Erythroblast (primary cell): ENCODE results near the gene CIB1.

Experiments used
- DNase-seq, 2 experiments: peaks; one replicate each; lab custom pipeline; 2025; lab: John Stamatoyannopoulos, UW
- GATA1 ChIP-seq: IDR thresholded peaks from 2 replicates; pipeline ENCODE4 v1.6.1; 2011; ENCODE audit warnings: low read depth, mild to moderate bottlenecking, control low read depth, low read length, moderate library complexity
- POLR2A ChIP-seq: IDR thresholded peaks from 2 replicates; pipeline ENCODE4 v1.6.1; 2011; ENCODE audit warnings: mild to moderate bottlenecking, low read length

Gene CIB1

GRCh38 chr15:90231028-90232017 is 2.4 kb downstream of the CIB1 start:
- no peak for DNase-seq
- no peak for TF ChIP-seq POLR2A

GRCh38 chr15:90230610-90231009 is 3.1 kb downstream of the CIB1 start:
- no peak for TF ChIP-seq POLR2A
- TF ChIP-seq GATA1 = no peak
- DNase-seq = no peak

- no peak for DNase-seq
- TF ChIP-seq GATA1 = no peak
- TF ChIP-seq POLR2A = no peak
Observed at GRCh38 chr15:90230071-90230494, 3.7 kb downstream of the CIB1 start.

GRCh38 chr15:90228960-90229359 is 4.8 kb downstream of the CIB1 start:
- no peak for DNase-seq
- TF ChIP-seq POLR2A (no peak), GATA1 (no peak)

DNA sequence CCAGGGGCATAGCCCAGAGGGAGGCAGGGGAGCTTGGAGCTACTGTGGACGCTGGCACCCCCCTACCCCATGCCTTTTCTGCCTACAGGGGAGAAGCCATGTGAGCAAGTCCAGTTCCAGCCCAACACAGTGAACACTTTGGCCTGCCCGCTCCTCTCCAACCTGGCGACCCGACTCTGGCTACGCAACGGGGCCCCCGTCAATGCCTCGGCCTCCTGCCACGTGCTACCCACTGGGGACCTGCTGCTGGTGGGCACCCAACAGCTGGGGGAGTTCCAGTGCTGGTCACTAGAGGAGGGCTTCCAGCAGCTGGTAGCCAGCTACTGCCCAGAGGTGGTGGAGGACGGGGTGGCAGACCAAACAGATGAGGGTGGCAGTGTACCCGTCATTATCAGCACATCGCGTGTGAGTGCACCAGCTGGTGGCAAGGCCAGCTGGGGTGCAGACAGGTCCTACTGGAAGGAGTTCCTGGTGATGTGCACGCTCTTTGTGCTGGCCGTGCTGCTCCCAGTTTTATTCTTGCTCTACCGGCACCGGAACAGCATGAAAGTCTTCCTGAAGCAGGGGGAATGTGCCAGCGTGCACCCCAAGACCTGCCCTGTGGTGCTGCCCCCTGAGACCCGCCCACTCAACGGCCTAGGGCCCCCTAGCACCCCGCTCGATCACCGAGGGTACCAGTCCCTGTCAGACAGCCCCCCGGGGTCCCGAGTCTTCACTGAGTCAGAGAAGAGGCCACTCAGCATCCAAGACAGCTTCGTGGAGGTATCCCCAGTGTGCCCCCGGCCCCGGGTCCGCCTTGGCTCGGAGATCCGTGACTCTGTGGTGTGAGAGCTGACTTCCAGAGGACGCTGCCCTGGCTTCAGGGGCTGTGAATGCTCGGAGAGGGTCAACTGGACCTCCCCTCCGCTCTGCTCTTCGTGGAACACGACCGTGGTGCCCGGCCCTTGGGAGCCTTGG is 5.6 kb downstream of the CIB1 start:
- TF ChIP-seq POLR2A = no peak
- no peak for TF ChIP-seq GATA1
- DNase-seq = no peak

GRCh38 chr15:90227336-90227735 is 6.4 kb downstream of the CIB1 start:
- TF ChIP-seq GATA1 (no peak), POLR2A (no peak)
- DNase-seq = no peak

- TF ChIP-seq POLR2A (no peak), GATA1 (no peak)
- no peak for DNase-seq
Observed at GRCh38 chr15:90225504-90226234, 8.1 kb downstream of the CIB1 start.

DNA sequence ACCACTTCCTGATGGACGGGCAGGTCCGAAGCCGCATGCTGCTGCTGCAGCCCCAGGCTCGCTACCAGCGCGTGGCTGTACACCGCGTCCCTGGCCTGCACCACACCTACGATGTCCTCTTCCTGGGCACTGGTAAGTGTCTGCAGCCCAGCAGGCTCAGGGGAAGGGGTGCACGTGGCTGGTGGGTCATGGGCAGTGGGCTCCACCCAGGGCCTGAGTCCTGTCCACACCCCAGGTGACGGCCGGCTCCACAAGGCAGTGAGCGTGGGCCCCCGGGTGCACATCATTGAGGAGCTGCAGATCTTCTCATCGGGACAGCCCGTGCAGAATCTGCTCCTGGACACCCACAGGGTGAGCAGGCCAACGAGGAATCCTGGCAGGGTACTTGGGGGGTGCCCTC is 8.7 kb downstream of the CIB1 start:
- TF ChIP-seq GATA1 (no peak), POLR2A (no peak)

GRCh38 chr15:90223441-90224165 is 10.1 kb downstream of the CIB1 start:
- no peak for TF ChIP-seq GATA1
- TF ChIP-seq POLR2A = no peak
- no peak for DNase-seq

More for the DNA sequence above, 8.7 kb downstream of the CIB1 start:
- no peak for DNase-seq

DNA sequence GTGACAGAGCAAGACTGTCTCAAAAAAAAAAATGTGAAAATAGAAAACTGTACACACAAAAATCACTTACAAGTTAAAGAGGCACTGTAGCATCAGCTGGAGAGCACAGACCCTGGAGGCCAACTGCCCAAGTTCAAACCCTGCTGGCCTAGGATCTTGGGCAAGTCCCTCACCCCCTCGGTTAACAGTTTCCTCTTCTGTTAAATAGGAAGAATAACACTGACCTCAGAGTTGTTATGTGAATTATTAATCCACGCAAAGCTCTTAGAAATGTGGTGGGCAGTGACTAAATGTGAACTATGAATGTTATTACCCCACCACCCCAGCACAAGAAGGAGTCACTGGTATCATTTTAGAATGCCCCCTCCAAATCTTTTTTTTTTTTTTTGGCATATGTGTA is 11.2 kb downstream of the CIB1 start:
- no peak for TF ChIP-seq POLR2A
- no peak for TF ChIP-seq GATA1
- DNase-seq = no peak

- peak; percentile 77 to 84 for DNase-seq
- TF ChIP-seq GATA1 = no peak
- TF ChIP-seq POLR2A = no peak
Observed at GRCh38 chr15:90221246-90221900, 12.4 kb downstream of the CIB1 start.
